HG03558 (cell line): ENCODE measurements around the gene PKNOX2.

ENCODE experiments used
- ATAC-seq: cut with Tn5 transposase; IDR thresholded peaks from one replicate; pipeline ENCODE4 v1.9.1; 2021; ENCODE audit warnings: moderate number of reproducible peaks; ENCODE audit not compliant: unreplicated experiment; ENCODE audit errors: extremely low read depth

PKNOX2 gene

DNA sequence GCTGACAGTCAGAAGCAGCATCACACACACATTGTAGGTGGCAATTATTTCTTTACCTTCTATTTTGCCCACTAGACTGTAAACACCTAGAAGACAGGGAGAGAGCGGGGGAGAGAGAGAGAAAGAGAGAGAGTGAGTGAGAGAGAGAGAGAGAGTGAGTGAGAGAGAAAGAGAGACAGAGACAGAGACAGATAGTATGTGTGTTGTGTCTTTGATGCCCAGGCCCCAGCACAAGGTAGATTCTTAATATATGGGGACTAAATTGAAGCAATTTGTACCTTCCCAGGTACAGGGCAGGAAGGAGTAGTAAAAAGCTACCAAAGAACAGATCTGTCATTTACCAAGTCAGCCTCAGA lies 163.7 kb downstream of the PKNOX2 start:
- no peak for ATAC-seq

DNA sequence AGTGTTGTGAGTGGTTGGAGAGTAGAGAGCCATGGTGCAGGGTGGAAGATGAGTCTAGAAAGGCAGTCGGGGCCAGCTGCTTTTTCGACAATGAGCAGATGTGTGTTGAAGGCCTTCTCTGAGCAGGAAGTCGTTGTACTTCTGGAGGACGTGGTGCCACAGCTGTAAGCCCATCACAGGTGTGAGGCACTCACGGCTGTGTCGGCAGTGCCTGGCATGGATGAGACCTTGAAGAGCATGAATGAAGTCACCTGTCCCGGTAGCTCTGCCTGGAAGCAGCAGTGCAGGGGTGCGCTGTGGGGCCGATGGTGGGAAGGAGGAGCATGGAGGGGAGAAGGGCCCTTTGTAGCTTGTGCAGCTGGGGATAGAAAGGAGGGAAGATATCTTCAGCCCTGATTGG lies 165.2 kb downstream of the PKNOX2 start:
- ATAC-seq, result no peak

DNA sequence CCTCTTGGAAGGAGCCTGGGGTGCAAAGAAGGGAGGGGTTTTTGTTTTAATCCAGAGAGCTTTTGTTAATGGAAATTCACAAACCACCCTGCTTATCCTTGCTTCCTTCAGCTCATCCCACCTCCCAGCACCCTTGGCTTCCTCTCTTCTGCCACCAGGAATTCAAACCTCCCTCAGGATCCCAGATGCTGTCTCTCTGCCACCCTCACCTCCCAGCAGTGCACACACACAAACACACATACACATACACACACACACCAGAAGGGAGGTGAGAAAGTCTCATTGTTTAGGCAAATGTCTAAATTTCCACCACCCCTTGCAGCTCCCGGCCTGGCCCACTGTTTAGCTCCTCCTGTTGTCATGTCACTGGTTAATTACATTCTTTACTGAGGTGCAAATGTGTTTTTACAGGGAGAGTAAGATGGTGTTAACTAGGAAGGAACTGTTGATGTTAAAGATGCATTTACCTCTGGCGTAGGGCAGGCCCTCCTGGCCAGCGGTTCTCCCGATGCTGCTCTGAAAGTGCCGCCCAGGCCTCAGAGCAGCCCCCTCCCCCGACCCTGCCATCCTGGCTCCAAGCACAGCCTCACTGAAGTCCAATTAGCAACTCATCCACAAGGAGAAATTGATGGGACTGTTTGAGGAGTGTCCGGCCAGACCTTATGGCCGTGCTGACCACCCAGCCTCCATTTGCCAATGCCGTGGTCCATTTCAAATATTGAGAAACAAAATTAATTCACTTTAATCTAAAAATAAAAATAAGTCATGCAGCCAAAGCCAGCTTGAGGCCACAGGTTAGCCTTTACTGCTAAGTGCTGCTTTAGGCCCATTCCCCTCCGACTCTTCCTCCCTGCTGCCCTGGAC lies 166.1 kb downstream of the PKNOX2 start:
- ATAC-seq, result no peak

DNA sequence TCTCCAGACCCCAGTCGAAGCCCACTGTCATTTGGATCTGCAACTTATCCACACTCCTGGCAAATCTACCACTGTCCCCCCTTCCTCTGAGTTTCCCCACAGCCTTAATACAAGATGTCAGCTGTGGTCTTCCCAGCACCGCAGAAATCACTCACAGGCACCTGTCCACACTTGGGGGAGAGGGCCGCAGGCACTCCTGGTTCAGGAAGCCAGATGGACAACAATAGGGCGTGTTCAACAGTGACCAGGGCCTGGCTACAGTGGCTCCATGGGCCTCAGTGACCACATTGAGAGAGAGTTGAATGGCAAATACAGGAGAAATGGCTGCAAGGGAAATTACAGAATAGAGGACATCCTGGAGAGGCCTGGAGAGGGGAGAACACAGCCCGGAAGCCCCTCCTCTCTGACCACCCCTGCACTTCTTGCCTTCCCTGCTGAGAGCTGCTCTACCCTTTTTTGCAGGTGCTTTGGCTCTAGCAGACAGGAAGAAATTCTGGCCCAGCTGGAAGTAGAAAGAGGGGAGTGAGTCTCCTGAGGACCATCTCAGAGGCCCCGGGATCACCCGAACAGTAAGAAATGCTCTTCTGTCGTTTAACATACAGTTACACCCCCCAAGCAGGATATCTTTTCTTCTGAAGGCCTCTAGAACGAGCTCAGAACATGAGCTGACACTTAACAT lies 166.9 kb downstream of the PKNOX2 start:
- ATAC-seq, result no peak

DNA sequence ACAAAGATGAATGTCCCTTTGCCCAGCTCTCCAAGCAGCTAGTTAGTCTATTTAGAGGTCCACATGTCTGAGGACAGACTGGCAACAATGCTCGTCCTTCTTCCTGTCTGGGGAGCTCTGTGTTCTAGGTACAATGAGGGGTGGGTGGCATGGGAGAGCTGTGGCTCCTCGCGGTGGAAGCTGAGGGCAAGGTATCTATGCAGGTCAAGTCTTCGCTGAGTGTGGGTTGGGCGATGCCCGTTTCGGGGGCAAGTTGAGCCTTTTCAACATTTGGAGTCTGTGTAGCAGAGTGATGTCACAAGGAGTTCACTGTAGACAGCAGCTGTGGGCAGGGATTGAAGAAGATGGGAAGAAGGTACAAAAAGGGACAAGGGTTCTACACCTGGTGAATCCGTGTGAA lies 168.3 kb downstream of the PKNOX2 start:
- ATAC-seq, result no peak

DNA sequence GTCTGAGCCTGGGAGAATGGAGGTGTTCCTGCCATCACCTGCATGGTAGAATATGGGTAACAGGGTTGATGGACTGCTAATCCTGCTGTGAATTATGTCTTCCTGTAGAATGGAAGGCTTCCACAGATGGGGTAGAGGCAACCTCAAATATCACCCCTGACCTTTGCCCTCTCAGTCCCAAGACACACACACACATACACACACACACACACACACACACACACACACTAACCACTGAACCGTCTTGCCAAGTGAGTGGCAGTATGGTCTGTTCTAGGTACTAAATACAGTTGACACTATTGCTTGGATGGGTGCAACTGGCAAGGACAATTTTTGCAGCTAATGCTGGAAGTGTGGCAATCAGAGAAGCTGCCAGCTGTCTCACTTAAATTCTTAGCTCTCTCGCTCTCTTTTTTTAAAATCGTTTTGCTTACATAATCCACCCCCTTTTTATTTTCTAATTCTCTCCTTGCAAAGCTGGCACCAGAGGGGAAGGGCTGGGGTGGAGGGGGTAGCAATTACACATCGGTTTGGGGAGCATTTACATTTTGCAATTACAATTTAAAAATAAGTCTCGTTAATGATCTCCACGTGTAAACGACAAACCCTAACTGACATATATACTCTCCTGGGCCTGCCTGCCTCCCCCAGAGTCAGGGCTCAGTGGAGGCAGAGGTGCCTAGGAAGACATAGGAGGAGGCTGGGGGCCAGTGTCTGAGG lies 169.0 kb downstream of the PKNOX2 start:
- ATAC-seq, result no peak

DNA sequence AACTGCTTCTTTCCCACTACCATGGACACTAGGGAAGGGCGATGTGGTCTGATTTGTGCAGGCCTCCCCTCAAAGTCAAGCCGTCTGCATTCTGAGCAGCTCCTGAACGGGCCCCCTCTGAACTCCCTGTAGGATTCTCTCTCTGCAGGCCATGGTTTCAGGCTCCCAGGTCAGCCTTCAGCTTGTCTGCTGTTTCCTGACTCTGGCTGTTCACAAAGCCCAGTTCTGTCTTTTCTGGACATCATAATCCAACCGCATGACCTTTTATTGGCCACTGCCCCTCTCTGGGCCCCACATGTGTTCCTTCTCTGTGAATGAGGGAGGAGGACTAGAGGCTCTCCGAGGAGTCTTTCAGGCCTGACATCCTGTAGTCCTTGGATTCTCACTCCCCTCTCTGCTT lies 170.6 kb downstream of the PKNOX2 start:
- ATAC-seq, result no peak

DNA sequence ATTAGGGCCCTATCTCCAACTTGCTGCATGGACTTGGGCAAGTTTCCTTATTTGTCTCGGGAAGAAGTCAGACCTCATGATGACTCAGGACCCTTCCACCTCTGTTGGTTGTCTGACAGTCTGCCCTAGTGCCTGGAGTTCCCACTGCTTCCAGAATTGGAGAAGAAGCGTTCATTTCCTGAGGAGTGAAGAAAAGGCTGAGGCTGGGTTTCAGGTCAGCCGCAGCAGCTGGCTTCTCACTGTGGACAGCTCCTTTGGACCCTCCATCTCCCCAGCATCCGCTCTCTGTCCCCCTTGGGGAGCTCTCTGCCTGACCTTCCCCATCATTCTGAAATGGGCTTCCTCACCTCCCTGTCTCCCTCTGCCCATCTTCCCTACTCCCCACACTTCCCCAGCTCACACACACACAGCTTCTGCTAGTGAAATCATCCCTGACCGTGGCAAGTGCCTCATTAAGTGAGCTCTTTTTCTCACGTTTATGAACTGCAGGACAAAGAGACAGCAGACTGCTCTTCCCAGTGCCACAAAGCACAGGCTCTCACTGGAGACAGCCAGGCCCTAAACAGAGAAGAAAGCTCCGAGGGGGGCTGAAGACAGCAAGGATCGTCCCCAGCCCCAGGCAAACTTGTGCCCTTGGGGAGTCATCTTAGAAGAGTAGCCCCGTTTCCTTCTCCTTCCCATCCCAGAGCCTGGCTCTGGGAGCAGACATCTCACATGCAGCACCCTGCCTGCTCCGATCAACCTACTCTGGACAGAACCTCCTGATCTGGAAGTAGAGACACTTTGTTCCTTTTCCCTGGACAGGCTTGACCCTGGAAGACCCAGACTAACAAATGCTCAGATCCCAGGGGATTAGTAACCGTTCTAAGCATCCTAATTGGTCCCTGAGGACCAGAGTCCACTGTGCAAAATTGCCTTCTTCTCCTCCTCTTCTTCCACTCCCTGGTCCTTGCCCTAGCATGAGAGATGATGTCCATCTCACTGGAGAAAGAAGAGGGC lies 173.6 kb downstream of the PKNOX2 start:
- no peak for ATAC-seq

DNA sequence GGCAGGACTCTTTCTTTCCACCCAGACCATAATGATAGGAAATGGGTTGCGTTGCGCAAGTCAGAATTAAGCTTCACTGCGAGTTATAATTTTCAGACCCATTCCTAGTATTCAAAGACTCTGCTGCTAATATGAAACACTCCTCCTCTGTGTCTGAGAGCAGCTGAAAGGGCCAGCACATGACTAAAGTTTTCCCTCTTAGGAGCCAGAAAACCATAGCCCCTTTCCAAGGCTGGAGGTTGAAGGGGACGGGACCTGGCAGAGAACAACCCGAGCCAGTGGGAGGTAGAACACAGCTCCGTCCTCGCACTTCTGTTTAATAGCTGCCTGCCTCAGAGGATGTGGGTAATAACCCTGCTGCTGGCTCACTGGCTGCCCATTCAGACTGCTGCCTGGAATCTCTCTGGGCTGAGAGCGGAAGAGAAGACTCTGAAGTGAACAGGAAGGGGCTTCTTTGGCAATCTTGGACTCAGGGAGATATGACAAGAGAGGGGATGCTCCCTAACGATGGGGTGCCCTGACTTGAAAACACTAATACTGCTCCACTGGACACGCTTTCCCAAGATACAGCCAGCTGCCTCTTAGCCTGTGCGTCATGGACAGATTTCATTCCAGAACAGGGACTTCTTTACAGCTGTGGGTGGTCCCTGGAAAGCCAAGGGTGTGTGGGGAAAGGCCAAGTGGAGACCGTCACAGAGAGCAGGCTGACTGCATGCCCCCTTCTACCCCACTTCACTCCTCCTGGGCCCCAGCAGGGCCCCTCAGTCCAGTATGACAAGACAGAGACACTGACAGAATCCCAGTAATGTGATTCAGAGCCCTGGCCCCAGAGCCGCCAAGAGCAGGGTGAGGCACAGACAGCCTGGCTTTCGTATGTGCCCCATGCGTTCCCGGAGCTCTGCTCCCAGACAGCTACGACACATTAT lies 174.6 kb downstream of the PKNOX2 start:
- no peak for ATAC-seq

DNA sequence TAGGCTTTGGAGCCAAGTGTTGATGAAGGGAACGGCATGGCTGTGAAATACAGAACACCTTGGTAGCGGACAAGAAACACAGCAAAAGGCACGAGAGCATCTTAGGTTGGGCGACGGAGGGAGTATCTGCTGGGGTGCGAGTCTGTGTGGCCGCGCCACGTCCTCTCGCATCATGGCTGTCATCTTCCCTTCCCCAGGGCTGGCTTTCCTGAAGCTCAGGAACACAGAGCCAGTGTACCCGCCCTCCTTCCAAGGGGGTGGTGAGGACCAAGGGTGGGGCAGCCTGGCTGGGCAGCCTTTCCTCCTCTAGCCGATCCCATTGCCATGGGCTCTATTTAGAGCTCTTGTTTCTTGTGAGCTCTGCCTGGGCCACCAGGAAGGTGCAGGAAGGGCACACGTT lies 177.1 kb downstream of the PKNOX2 start:
- no peak for ATAC-seq

DNA sequence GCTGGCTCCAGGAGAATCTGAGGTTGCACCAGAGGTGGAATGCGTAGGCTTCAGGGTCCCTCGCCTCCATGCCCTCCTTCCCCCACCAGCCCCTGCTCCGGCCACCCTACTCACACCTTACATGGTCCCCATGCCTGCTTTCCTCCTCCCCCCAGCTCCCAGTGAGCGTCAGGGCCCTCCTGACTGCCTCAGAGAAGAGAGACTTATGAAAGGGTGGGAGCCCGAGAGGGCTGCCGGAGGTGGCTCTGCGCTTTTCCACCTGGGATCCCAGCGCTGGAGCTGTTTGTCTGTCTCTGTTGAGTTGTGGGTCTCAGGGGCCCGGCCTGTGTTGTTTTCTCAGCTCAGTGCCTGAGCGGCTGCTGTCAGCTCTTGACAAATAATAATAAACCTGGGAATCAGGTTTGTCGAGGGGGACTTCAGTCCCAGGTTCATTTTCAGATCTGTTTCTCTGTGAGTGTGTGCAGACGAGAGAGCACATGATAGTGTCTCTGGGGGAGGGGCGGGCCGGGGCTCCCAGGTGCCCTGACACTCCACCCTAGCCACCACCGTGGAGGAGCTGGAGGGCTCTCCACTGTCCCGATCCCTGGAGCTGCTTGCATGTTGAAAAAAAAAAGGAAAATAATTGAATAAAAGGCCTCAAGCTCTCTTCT lies 177.9 kb downstream of the PKNOX2 start:
- ATAC-seq, result no peak

DNA sequence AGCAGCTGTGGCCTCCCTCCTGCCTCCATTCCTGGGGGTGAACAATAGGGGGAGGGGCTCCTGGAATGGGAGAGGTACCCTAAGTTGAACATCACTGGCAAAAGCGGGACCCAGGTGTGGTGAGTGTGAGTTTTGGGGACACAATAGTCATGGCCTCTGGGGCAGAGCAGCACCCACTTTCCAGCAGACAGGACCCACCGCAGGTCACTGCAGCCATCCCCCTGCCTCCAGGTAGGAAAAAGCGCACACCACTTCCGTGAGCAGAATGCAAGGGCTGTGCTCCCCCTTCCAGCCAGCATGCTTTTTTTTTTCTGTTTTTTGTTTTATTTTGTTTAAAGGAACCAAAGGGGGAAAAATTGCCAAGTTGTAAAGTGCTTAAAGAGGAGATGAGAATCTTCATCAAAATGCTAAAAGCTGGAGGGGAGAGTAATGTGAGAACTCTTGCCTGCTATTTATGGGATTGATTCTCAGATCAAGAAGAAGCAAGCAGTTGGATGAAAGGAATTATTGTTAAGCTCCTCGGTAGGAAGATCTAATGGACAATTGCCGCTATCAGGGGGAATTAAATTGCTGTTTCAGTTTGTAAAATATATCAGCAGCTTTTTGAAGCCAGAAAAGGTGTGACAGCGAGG lies 178.7 kb downstream of the PKNOX2 start:
- ATAC-seq, result no peak

DNA sequence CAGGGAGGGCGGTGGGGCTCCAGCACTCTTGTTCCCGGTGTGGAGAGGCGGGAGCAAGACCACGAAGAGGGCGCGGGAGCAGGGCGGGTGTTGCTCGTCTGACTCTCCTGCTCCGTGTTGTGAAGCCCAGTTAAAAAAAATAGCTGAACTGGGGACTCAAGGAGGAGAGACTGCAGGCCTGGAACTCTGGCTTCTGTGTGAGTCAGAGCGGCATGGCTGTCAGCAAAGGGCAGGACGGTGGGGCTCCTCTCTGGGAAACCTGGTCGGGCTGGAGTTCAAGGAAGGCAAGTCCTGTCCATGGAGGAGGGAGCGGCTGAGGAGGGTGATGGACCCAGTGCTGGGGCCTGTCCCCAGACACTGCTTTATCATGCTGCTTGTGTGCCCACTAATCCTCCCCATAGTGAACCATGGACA lies 179.2 kb downstream of the PKNOX2 start:
- no peak for ATAC-seq

DNA sequence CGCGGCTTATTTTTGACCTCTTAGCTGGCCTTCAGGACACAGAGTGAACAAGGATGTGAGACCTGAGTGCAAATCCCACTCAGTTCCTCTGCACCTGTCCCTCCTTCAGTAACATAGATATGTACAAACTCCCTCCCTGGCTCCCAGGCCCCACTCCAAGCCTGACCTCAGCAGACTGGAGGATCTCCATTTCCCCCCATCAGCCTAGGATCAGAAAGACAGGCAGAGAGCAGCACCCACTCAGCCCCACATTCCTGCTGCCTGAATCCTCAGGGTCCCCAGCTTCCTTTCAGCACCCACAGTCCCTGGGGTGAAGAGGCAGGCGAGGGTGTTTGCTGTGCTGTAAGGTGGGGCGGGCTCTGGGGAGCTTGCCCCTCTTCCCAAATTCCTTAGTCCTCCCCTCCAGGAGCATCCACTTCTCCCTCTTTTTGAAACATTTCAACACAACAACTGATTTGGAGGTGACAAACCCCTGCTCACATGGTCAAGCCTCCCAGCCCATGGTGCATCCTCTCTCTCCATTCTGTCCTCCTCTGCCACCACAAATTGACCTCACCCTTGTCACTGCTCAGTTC lies 180.4 kb downstream of the PKNOX2 start:
- ATAC-seq, result no peak

DNA sequence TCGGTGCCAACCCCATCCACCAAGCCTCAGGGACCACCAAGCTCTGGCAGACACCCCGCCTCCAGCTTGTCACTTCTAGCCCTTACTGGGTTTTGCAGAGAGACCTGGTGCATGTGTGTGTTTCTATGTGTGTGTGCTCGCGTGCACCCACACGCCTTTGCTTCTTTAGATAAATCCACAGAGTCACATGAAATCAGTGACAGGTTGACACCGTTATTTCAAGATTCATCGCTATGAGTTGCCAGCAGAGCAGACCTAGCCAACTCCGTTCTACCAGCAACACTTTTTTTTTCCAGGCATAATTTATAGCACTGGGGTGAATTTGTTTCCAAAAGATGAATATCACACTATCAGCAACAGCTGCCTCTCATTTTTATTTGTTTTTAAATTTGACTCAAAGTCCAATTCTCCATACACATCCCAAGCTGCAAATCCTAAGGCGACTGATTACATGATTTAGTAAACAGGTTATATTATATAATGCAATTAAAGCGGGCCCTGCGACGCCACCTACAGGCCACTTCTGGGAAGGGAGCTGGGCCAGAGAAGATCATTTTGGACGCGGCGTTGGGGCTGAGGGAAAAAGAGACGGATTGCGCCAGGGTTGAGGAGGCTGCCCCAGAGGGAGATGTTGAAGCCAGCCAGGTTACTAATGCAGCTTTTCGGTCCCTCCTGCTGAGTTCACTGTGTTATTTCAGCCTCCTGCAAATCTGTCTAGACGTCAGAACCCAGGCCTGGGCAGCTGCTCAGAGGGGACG lies 181.0 kb downstream of the PKNOX2 start:
- ATAC-seq, result no peak

DNA sequence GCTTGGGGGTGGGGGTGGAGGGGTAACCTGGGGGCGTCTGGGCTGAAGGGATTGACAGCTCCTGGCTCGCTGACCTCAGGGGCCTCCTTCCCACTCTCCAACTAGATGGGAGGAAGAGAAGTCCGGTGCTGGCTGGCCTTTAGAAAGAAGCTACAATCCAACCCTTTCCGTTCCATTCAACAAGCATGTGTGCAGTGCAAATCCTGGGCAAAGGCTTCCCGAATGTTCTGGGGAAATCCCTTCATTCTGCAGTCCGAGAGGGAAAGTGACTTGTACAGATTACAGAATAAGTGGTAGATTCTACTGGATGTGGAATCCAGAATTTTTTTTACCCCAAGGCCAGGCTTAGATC lies 181.6 kb downstream of the PKNOX2 start:
- ATAC-seq, result no peak

DNA sequence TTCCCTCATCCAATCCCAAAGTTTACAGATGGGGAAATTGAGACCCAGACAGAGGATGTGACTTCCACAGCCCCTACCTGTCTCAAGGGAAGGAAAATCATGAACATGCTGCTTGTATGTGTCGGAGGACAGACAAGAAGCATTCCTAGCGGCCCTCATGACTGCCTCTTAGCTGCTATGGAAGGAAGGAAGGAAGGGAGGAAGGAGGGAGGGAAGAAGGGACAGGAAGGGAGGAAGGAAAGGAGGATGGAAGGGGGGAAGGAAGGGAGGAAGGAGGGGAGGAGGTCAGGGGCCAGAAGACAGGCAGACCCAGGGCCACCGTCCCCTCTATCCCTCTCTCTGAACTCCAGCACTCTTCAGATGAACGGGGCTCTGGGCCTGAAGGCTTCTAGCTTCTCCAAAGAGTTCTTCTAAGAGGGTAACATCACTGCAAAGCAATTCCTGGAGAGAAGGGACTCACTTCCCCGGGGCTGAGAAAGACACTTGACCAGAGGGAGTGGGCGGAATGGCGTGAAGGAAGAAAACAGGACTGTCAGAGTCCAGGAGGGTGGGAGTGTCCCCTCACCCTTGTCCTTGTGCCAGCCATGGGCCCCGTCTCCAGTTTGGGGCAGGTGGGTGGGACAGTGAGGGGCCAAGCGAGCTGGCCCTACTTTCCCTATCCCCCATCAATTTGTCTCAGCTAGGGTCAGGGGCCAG lies 182.2 kb downstream of the PKNOX2 start:
- ATAC-seq, result no peak
